HG02852 (cell line): Measurements from ENCODE around the gene PPP3CB.
"Not testable (repeated sequence)": the region's sequence is repeated elsewhere in the genome, so short reads cannot be mapped to it uniquely, and the experiment has no call there.

Source experiments
- ATAC-seq: cut with Tn5 transposase; IDR thresholded peaks from one replicate; pipeline ENCODE4 v1.9.1; 2021; ENCODE audit warnings: mild to moderate bottlenecking, moderate library complexity; ENCODE audit not compliant: unreplicated experiment

PPP3CB gene

GRCh38 chr10:73423309-73423708, 72.5 kb downstream of the PPP3CB start:
- ATAC-seq = no peak

GRCh38 chr10:73416571-73416970, 79.3 kb downstream of the PPP3CB start:
- no peak for ATAC-seq

- peak; percentile 30 for ATAC-seq
These were observed 81.4 kb downstream of the PPP3CB start for GRCh38 chr10:73414230-73414945.

- peak; percentile 87 for ATAC-seq
These were observed 82.1 kb downstream of the PPP3CB start, which contains the start of gene ANXA7 for GRCh38 chr10:73413528-73414229. TSS of gene ANXA7 (minus strand) at chr10:73414058. CDS start at chr10:73400856, 13,202 bp downstream.

- ATAC-seq = peak; percentile 20
These were observed 82.7 kb downstream of the PPP3CB start for GRCh38 chr10:73413108-73413527.

GRCh38 chr10:73410897-73411296, 84.9 kb downstream of the PPP3CB start:
- no peak for ATAC-seq

GRCh38 chr10:73408978-73409521, 86.8 kb downstream of the PPP3CB start:
- no peak for ATAC-seq

- no peak for ATAC-seq
These were observed 87.8 kb downstream of the PPP3CB start for GRCh38 chr10:73408061-73408460.

GRCh38 chr10:73407495-73407894, 88.3 kb downstream of the PPP3CB start:
- ATAC-seq = no peak

- ATAC-seq = no peak
These were observed 89.0 kb downstream of the PPP3CB start for GRCh38 chr10:73406846-73407245.

- no peak for ATAC-seq
These were observed 90.3 kb downstream of the PPP3CB start for GRCh38 chr10:73405556-73405955.

- no peak for ATAC-seq
These were observed 91.1 kb downstream of the PPP3CB start for GRCh38 chr10:73404690-73405089.

GRCh38 chr10:73401636-73402035, 94.2 kb downstream of the PPP3CB start:
- ATAC-seq = no peak

- no peak for ATAC-seq
These were observed 96.8 kb downstream of the PPP3CB start for GRCh38 chr10:73399063-73399462.

- no peak for ATAC-seq
These were observed 97.8 kb downstream of the PPP3CB start for GRCh38 chr10:73398024-73398423.

- not testable (repeated sequence) for ATAC-seq
These were observed 101.5 kb downstream of the PPP3CB start for GRCh38 chr10:73394325-73394724.

- ATAC-seq = no peak
These were observed 107.6 kb downstream of the PPP3CB start for GRCh38 chr10:73388228-73388627.

GRCh38 chr10:73386583-73386982, 109.2 kb downstream of the PPP3CB start:
- no peak for ATAC-seq
